Panc1 (cell line): ENCODE measurements around the gene ENO4. TPM values are rescaled to one million over a fixed set of nuclear protein-coding genes. Genes with fewer than 3 reads are reported as not detected.

ENCODE experiments used
- ATAC-seq: fragments of 200-7000 bp; cut with Tn5 transposase; 2 replicates; pipeline ENCODE4 v1.9.1; 2020; ENCODE audit warnings: mild to moderate bottlenecking, moderate library complexity
- BruUV-seq: library from RNA; stranded (reverse); fragments of 400-500 nt; replicated peaks from 2 replicates; lab custom pipeline; 2021; lab: Mats Ljungman, UMichigan
- CTCF ChIA-PET: fragments of 300-600 bp; sonication (Branson Sonifier 250); formaldehyde crosslinking; loops from one replicate; lab custom pipeline; 2022; ENCODE audit warnings: antibody characterized with exemption; lab: Charles Lee
- POLR2A ChIA-PET: fragments of 300-600 bp; sonication (Branson Sonifier 250); formaldehyde crosslinking; loops from one replicate; lab custom pipeline; 2022; ENCODE audit warnings: antibody characterized with exemption; lab: Charles Lee
- DNase-seq: peaks from one replicate; pipeline ENCODE4 v3.0.0-alpha.2; 2010; ENCODE audit warnings: low read depth, low spot score
- H3K27ac ChIP-seq: 2 replicates; pipeline ENCODE4 v1.5.1; 2011; ENCODE audit warnings: mild to moderate bottlenecking, low read length, inconsistent platforms
- H3K27me3 ChIP-seq: fragments of 200-500 bp; sonication (Bioruptor generic); 2 replicates; pipeline ENCODE4 v1.6.0; 2014; ENCODE audit warnings: low read length, inconsistent platforms; ENCODE audit not compliant: control insufficient read depth, insufficient read depth
- H3K36me3 ChIP-seq: fragments of 200-500 bp; sonication (Bioruptor generic); 2 replicates; pipeline ENCODE4 v1.5.1; 2014; ENCODE audit warnings: inconsistent platforms, mild to moderate bottlenecking, low read length, moderate library complexity; ENCODE audit not compliant: control insufficient read depth, insufficient read depth
- H3K4me1 ChIP-seq: 2 replicates; pipeline ENCODE4 v1.5.1; 2011; ENCODE audit warnings: inconsistent platforms, mild to moderate bottlenecking, low read length, moderate library complexity; ENCODE audit not compliant: control insufficient read depth, insufficient read depth
- H3K4me3 ChIP-seq, 2 experiments: 2 replicates each; pipeline ENCODE4 v1.5.1; 2011 to 2012; ENCODE audit warnings: low read depth in 2 of 2, low read length in 2 of 2, mild to moderate bottlenecking in 2 of 2, inconsistent platforms in 1 of 2, moderate library complexity in 1 of 2
- H3K9me3 ChIP-seq: fragments of 200-500 bp; sonication (Bioruptor generic); 2 replicates; pipeline ENCODE4 v1.5.1; 2014; ENCODE audit warnings: low read depth, mild to moderate bottlenecking, inconsistent platforms, low read length, moderate library complexity; ENCODE audit not compliant: control insufficient read depth, insufficient read depth
- POLR2AphosphoS5 ChIP-seq: IDR thresholded peaks from 2 replicates; pipeline ENCODE4 v1.6.1; 2012; ENCODE audit warnings: mild to moderate bottlenecking, low read depth, low read length, moderate library complexity
- REST ChIP-seq, 2 experiments: IDR thresholded peaks; 2 replicates each; pipeline ENCODE4 v1.6.1; 2011 to 2012; ENCODE audit warnings: low read depth in 2 of 2, control low read depth in 1 of 2, low read length in 1 of 2, mild to moderate bottlenecking in 1 of 2, moderate library complexity in 1 of 2; ENCODE audit not compliant: insufficient read depth in 1 of 2
- SIN3A ChIP-seq: IDR thresholded peaks from 2 replicates; pipeline ENCODE4 v1.6.1; 2012; ENCODE audit warnings: low read depth, mild to moderate bottlenecking, low read length, moderate library complexity, borderline replicate concordance; ENCODE audit not compliant: insufficient read depth
- TCF7L2 ChIP-seq: IDR thresholded peaks from 2 replicates; pipeline ENCODE4 v1.6.1; 2011; ENCODE audit warnings: mild to moderate bottlenecking, low read depth, low read length, inconsistent platforms
- in situ Hi-C: cut with HindIII; loops from 2 replicates; pipeline ENCODE4 v1.10.0; 2016; ENCODE audit warnings: low sequenced_read_pairs, low pct_unique_long_range_greater_than_20kb
- intact Hi-C: fragments of 100-400 bp; cut with micrococcal nuclease; formaldehyde crosslinking; loops from one replicate; pipeline ENCODE4 v1.10.0; 2022; ENCODE audit not compliant: unreplicated experiment
- total RNA-seq: library from RNA; stranded (reverse); gene quantifications from one replicate; pipeline ENCODE4 v1.2.1, GENCODE V29; 2021; ENCODE audit not compliant: unreplicated experiment
- TF ChIP-seq, protein P1 (sequence below): fragments of 450-650 bp; IDR thresholded peaks from 2 replicates; pipeline ENCODE4 v1.5.1; 2017; ENCODE audit warnings: mild to moderate bottlenecking

ENO4 gene
- total RNA-seq, 1 experiment from 2014 or later, result 0.15 TPM

GRCh38 chr10:116893686-116894037, 44.4 kb downstream of the ENO4 start:
- TF ChIP-seq SIN3A, result no peak
- no peak for TF ChIP-seq TCF7L2
- TF ChIP-seq, protein P1, sequence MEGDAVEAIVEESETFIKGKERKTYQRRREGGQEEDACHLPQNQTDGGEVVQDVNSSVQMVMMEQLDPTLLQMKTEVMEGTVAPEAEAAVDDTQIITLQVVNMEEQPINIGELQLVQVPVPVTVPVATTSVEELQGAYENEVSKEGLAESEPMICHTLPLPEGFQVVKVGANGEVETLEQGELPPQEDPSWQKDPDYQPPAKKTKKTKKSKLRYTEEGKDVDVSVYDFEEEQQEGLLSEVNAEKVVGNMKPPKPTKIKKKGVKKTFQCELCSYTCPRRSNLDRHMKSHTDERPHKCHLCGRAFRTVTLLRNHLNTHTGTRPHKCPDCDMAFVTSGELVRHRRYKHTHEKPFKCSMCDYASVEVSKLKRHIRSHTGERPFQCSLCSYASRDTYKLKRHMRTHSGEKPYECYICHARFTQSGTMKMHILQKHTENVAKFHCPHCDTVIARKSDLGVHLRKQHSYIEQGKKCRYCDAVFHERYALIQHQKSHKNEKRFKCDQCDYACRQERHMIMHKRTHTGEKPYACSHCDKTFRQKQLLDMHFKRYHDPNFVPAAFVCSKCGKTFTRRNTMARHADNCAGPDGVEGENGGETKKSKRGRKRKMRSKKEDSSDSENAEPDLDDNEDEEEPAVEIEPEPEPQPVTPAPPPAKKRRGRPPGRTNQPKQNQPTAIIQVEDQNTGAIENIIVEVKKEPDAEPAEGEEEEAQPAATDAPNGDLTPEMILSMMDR, result no peak
- no peak for TF ChIP-seq POLR2AphosphoS5
- TF ChIP-seq REST (IDR thresholded peaks at IDR 0.05; ENCODE audit: insufficient read depth in 1 of 2, low read depth in 2 of 2, low read length in 1 of 2), result no peak
- in situ Hi-C loops, result no loop called here
- peaks cover 24% of the 10 kb centered on the region for H3K4me1 ChIP-seq
- no peak overlapping the region for H3K4me3 ChIP-seq
- no TSS peak for BruUV-seq
- peaks cover 2% of the 10 kb centered on the region; the same call in 1 of the 2 replicates for H3K36me3 ChIP-seq
- DNase-seq (no peak), ATAC-seq (no peak)
- no peaks in the 10 kb centered on the region for H3K27me3 ChIP-seq
- ChIA-PET POLR2A (no interaction called here), CTCF (no interaction called here)
- intact Hi-C loops, result no loop called here
- H3K27ac ChIP-seq, result 0 out of 2 replicates have a peak overlapping the region, but pooled peaks have one; percentile 14
- no peaks in the 10 kb centered on the region for H3K9me3 ChIP-seq

- intact Hi-C loops, result no loop called here
- Histone ChIP-seq H3K27me3 (no peaks in the 10 kb centered on the region), H3K4me3 (no peak overlapping the region), H3K27ac (no peak overlapping the region), H3K9me3 (no peaks in the 10 kb centered on the region), H3K4me1 (no peaks in the 10 kb centered on the region), H3K36me3 (peaks cover 20% of the 10 kb centered on the region)
- DNase-seq (no peak), ATAC-seq (no peak)
- ChIA-PET POLR2A (no interaction called here), CTCF (no interaction called here)
- BruUV-seq, result no TSS peak
- in situ Hi-C loops, result no loop called here
- no peak for TF ChIP-seq TCF7L2
- no peak for TF ChIP-seq REST (IDR thresholded peaks at IDR 0.05; ENCODE audit: insufficient read depth in 1 of 2, low read depth in 2 of 2, low read length in 1 of 2)
Observed at GRCh38 chr10:116899626-116900025, 50.3 kb downstream of the ENO4 start.
